GM18505 (cell line): ENCODE measurements around the gene TUBG1.

Source experiments
- ATAC-seq: cut with Tn5 transposase; IDR thresholded peaks from one replicate; pipeline ENCODE4 v1.9.1; 2021; ENCODE audit not compliant: unreplicated experiment
- POLR2A ChIP-seq: IDR thresholded peaks from 4 replicates; pipeline ENCODE4 v1.6.1; 2011; ENCODE audit warnings: borderline replicate concordance; ENCODE audit not compliant: insufficient read depth, insufficient read length; ENCODE audit errors: extremely low read depth

Gene TUBG1

DNA sequence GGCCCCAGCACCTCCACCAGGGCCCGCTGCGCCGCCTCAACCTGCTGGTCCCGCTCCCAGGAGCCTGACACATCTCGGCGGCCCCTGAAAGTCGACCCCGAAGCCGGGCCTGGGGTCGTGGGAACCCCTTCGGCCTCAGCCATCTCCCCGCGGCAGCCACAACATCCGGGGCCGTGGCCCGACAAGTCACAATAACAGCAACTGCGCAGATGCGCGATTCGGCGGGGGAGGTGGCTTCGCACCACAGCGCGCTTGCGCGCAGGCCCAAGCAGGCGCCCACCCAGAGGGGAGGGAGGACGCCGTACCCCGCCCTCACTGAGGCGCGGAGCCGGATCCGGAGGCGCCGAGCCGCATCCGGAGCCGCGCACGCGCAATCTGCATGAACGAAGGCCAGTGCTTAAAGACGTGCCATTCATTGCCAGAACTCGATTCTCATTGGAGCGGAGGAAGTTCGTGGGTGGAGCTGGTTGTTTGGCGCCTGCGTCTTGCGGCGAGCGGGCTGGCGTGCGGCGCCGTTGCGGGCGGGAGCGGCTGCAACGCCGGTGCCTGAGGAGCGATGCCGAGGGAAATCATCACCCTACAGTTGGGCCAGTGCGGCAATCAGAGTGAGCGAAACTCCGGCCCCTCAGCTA lies at the start of gene TUBG1, which contains the start of gene RETREG3:
TSS of gene TUBG1 (plus strand) at position 502 of the 632 bp plus-strand sequence. CDS start at position 557, 55 bp downstream.
TSS of gene RETREG3 (minus strand) at position 193 of the 632 bp plus-strand sequence. CDS start at position 143, 50 bp downstream.
- TF ChIP-seq POLR2A = peak; percentile 91

DNA sequence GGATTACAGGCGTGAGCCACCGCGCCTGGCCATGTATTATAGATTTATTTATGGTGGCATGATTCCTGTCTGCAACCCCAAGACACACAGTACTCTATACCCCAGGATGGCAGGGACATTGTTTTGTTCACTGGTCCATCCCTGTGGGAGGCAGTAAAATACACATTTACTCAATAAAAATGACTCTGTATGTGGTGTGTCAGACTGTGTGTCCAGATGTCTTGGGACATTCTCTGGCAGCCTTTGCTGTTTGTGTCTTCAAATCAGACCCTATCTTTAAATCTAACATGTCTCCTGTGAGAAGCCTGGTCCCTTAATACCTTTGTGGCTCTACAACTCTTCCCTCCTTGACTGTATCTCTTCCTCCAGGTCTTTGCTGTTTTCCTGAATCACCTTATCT lies 49.2 kb upstream of the TUBG1 start:
- ATAC-seq = no peak
- no peak for TF ChIP-seq POLR2A

More for the DNA sequence above, at the start of gene TUBG1, which contains the start of gene RETREG3:
- peak; percentile 83 for ATAC-seq

DNA sequence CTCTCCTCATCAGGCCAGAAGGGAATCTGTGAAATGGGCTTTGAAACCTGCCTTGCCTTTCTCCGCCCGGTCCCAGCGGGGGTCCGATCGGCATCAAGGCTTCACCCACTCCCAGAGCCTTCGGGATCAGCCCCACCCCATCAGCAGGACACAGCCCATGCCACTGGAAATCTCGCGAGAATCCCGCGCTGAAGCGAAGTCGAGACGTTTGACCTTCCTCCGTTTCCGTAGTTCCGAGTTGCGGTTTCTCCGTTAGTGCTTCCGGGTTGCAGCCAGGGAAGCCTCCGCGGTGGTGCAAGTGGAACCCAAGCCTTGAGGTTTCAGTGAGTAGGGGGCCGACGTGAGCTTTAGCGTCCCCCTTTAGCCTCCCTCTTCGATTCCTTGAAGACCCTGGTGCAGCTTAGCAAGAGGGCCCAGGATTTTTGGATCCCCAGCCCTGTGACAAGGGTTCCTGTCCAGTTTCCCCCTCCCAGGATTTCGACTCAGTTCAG lies 47.5 kb upstream of the TUBG1 start, which contains the start of gene COASY:
TSS of gene COASY (plus strand) at position 252 of the 491 bp plus-strand sequence. CDS start 475 bp downstream, outside the sequence.
- peak; percentile 43 for ATAC-seq
- TF ChIP-seq POLR2A = peak; percentile 81

DNA sequence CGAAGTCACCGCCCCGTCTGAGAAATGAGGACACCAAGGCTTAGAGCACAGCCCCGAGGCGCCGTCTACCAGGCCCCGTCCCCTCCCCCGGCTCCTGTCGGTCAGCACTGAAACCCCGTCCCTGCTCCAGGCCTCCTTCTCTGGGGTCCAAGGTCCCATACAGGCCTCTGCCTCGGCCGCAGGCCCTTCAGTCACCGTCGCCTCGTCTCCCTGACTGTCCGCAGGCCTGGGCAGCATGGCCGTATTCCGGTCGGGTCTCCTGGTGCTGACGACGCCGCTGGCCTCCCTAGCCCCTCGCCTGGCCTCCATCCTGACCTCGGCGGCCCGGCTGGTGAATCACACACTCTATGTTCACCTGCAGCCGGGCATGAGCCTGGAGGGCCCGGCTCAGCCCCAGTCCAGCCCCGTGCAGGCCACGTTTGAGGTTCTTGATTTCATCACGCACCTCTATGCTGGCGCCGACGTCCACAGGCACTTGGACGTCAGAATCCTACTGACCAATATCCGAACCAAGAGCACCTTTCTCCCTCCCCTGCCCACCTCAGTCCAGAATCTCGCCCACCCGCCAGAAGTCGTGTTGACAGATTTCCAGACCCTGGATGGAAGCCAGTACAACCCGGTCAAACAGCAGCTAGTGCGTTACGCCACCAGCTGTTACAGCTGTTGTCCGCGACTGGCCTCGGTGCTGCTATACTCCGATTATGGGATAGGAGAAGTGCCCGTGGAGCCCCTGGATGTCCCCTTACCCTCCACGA lies 46.9 kb upstream of the TUBG1 start:
- ATAC-seq = no peak
- no peak for TF ChIP-seq POLR2A

DNA sequence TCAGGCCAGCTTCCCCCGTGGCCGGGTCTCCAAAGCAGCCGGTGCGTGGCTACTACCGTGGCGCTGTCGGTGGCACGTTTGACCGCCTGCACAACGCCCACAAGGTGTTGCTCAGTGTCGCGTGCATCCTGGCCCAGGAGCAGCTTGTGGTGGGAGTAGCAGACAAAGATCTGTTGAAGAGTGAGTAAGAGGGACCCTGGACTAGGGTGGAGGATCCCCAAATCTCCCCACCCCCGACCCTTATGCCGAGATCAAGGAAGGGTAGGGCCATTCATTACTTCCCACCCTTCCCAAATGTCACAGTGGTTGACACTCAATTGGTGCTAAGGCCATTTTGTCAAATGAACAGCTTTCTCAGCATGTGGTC lies 46.4 kb upstream of the TUBG1 start:
- ATAC-seq = no peak
- no peak for TF ChIP-seq POLR2A

DNA sequence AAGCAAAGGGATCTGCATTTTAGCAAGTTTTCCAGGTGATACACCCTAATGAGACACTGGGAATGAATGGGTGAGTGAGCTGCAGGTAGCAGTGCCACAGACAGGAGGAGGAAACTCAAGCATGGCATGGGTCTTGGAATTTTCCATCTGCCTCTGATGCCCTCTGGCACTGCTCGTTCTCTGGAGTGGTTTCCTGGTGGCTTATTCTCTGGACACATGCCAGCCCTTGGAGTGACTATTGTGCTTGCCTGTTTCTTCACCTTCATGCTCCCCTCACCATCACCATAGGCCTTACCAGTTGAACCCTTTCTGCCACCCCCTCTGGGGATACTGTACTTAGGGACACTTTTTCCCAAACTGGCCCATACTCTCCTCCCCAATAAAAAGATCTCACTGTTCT lies 45.9 kb upstream of the TUBG1 start:
- TF ChIP-seq POLR2A = no peak
- ATAC-seq = no peak

DNA sequence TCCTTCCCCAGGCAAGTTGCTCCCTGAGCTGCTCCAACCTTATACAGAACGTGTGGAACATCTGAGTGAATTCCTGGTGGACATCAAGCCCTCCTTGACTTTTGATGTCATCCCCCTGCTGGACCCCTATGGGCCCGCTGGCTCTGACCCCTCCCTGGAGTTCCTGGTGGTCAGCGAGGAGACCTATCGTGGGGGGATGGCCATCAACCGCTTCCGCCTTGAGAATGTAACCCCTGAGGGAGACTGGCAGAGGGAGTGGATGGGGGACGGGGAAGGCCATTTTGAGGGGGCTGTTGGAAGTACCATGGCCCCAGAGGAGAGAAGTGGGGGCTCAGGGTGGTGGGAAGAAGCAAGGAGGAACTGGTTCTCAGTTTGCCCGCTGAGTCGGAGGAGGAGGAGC lies 45.5 kb upstream of the TUBG1 start:
- no peak for TF ChIP-seq POLR2A
- ATAC-seq = no peak

DNA sequence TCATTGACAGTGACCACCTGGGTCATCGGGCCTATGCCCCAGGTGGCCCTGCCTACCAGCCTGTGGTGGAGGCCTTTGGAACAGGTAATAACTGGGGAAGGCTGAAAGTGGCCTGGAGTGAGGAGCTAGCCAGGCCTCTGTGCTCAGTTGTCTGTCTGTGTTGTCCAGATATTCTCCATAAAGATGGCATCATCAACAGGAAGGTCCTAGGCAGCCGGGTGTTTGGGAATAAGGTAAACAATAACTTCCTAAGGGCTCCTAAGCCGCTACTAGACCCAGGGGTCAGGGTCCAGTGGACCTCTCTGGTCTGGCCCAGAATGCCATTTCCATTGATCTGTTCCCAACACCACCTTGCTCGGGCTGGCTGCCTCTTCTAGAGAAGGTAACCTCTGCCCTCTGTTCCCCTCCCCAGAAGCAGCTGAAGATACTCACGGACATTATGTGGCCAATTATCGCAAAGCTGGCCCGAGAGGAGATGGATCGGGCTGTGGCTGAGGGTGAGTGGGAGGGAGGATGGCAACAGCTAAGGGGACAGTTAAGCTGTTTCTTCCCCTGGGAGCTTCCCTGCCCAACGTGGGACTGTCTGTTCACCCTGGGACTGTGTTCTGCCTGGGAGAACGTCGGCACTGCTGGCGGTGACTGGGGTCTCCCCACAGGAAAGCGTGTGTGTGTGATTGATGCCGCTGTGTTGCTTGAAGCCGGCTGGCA lies 44.5 kb upstream of the TUBG1 start:
- no peak for ATAC-seq
- no peak for TF ChIP-seq POLR2A

DNA sequence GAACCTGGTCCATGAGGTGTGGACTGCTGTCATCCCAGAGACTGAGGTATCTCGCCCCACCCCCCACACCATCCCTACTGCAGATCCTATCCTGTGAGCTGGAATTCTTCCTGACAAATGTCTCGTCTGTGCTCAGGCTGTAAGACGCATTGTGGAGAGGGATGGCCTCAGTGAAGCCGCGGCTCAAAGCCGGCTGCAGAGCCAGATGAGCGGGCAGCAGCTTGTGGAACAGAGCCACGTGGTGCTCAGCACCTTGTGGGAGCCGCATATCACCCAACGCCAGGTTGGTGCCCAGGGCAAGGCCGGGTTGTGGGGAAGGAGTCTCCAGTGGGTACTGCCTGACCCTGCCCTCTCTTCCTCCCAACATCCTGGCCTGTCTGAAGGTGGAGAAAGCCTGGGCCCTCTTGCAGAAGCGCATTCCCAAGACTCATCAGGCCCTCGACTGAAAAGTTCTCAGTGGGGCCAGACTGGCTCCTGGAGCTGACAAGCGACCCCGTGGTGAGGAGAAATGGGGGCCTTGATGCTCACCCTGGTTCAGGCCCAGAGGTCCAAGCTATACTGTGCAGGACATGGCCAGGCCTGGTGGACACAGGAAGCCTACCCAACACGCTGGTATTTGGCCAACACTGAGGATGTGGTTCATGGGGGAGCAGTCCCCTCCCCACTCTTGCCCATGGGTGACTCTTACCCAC lies 43.8 kb upstream of the TUBG1 start:
- no peak for TF ChIP-seq POLR2A
- ATAC-seq = no peak

DNA sequence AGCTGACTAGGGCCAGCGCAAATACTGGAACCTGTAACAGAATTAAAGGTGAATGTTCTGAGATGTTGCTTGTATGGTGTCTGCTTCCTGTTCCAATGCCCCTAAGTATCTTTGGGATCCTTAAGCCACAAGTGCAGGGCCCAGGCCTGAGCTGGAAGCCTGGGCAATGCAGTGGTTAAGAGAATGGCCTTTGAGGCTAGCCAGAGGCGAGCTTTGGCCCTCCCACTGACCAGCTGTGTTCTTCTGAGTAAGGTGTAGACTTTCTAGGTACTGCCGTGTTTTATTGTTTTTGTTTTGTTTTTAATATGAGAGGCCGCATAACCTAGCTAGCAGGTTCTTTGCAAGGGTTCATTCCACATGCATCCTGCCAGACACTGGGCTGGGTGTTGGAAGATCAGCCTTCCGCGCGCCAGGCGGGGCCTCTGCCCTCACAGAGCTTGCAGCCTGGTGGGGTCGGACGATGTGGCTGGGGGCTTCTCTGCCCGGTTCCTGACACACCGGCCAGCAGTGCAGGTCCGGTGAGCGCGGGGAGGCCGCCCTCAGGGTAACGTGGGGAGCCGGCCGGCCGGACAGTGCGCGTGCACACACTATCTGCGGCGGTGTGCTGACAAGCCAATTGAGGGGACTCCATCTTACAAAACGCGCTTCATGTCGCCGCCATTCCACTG lies 43.1 kb upstream of the TUBG1 start:
- no peak for TF ChIP-seq POLR2A
- peak; percentile 9 for ATAC-seq

DNA sequence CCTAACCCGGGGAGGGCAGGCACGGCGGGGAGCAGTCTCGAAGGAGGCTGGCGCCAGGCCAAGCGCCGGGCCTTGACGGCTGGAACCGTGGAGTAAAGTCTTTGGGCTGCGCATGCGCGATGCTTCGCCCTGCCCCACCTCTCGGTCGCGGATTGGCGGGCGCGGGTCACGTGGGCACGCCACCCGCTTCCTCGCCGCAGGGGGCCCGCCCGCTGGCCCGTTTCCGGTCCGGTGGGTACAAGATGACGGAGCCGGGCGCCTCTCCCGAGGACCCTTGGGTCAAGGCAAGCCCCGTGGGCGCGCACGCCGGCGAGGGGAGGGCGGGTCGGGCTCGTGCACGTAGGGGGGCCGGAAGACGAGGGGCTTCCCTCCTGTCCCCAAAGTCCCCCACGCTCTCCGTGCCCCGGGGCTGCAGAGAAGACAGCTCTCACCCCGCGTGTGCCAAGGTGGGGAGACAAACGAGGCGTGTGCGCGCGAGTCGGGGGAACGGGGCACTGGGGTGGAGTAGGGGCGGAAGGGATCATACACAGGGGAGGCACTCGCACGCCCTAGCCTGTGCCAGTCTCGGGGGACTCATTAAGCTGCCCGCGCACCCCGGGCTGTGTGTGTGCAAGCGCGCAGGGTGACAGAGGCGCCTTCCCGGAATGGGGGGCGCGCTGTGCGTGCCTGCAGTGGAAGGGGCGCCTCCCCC lies 42.5 kb upstream of the TUBG1 start, which contains the start of gene MLX:
TSS of gene MLX (plus strand) at position 218 of the 691 bp plus-strand sequence. CDS start at position 243, 25 bp downstream.
- peak; percentile 52 for ATAC-seq
- peak; percentile 51 for TF ChIP-seq POLR2A
